HG02678 (cell line): Measurements from ENCODE around the gene TAGAP.
"Not testable (repeated sequence)": the region's sequence is repeated elsewhere in the genome, so short reads cannot be mapped to it uniquely, and the experiment has no call there.

Experiments used
- ATAC-seq: cut with Tn5 transposase; IDR thresholded peaks from one replicate; pipeline ENCODE4 v1.9.1; 2021; ENCODE audit warnings: mild to moderate bottlenecking, moderate library complexity; ENCODE audit not compliant: unreplicated experiment

Gene TAGAP

GRCh38 chr6:159047891-159048685, 3.3 kb upstream of the TAGAP start:
- ATAC-seq: no peak

- ATAC-seq: no peak
Measured at GRCh38 chr6:159045801-159046200, 1.0 kb upstream of the TAGAP start.

- ATAC-seq: no peak
Measured at GRCh38 chr6:159043947-159044346, 844 bp downstream of the TAGAP start.

GRCh38 chr6:159043251-159043650, 1.5 kb downstream of the TAGAP start:
- ATAC-seq: no peak

- no peak for ATAC-seq
Measured at GRCh38 chr6:159042826-159043181, 2.0 kb downstream of the TAGAP start.

GRCh38 chr6:159042003-159042825, 2.6 kb downstream of the TAGAP start:
- peak; percentile 30 for ATAC-seq

GRCh38 chr6:159041181-159041580, 3.6 kb downstream of the TAGAP start:
- ATAC-seq: no peak

GRCh38 chr6:159039885-159040258, 4.9 kb downstream of the TAGAP start:
- ATAC-seq: no peak

- ATAC-seq: peak; percentile 85
Measured at GRCh38 chr6:159038914-159039884, 5.6 kb downstream of the TAGAP start.

- not testable (repeated sequence) for ATAC-seq
Measured at GRCh38 chr6:159038318-159038717, 6.5 kb downstream of the TAGAP start.

GRCh38 chr6:159037756-159038290, 7.0 kb downstream of the TAGAP start:
- no peak for ATAC-seq

GRCh38 chr6:159036673-159037072, 8.1 kb downstream of the TAGAP start:
- no peak for ATAC-seq

GRCh38 chr6:159035891-159036290, 8.9 kb downstream of the TAGAP start:
- ATAC-seq: no peak

- no peak for ATAC-seq
Measured at GRCh38 chr6:159033160-159034049, 11.4 kb downstream of the TAGAP start.

GRCh38 chr6:159031846-159032245, 12.9 kb downstream of the TAGAP start:
- ATAC-seq: no peak

- no peak for ATAC-seq
Measured at GRCh38 chr6:159030168-159030567, 14.6 kb downstream of the TAGAP start.

GRCh38 chr6:159025224-159025623, 19.6 kb downstream of the TAGAP start:
- not testable (repeated sequence) for ATAC-seq

GRCh38 chr6:159023893-159024292, 20.9 kb downstream of the TAGAP start:
- ATAC-seq: no peak

GRCh38 chr6:159020011-159020410, 24.8 kb downstream of the TAGAP start:
- ATAC-seq: no peak
